OCI-LY7 (cell line): Measurements from ENCODE around the gene EPHA3. TPM values are rescaled to one million over a fixed set of nuclear protein-coding genes. Genes with fewer than 3 reads are reported as not detected.

Experiments used
- BruUV-seq: library from RNA; stranded (reverse); fragments of 400-500 nt; replicated peaks from 2 replicates; lab custom pipeline; 2021; lab: Mats Ljungman, UMichigan
- CTCF ChIA-PET: fragments of 300-600 bp; sonication (Branson Sonifier 250); formaldehyde crosslinking; loops from one replicate; lab custom pipeline; 2022; ENCODE audit warnings: antibody characterized with exemption; ENCODE audit not compliant: unreplicated experiment; lab: Charles Lee
- POLR2A ChIA-PET: fragments of 300-600 bp; sonication (Branson Sonifier 250); formaldehyde crosslinking; loops from one replicate; lab custom pipeline; 2022; ENCODE audit warnings: antibody characterized with exemption; lab: Charles Lee
- DNase-seq: peaks from one replicate; pipeline ENCODE4 v3.0.0-alpha.2; 2015; ENCODE audit warnings: low spot score
- H2AFZ ChIP-seq: fragments of 200-600 bp; sonication (generic), shearing (Covaris generic); 2 replicates; pipeline ENCODE4 v1.6.1; 2014; ENCODE audit warnings: mild to moderate bottlenecking, antibody characterized with exemption, low read length, moderate library complexity
- H3K27ac ChIP-seq: fragments of 200-600 bp; sonication (generic); 2 replicates; pipeline ENCODE4 v1.5.1; 2014; ENCODE audit warnings: mixed run types, low read depth, mild to moderate bottlenecking, moderate library complexity, low read length, inconsistent platforms; ENCODE audit not compliant: poor library complexity, severe bottlenecking
- H3K36me3 ChIP-seq: fragments of 200-600 bp; sonication (generic); 2 replicates; pipeline ENCODE4 v1.6.1; 2014; ENCODE audit warnings: mild to moderate bottlenecking, antibody characterized with exemption, low read length, moderate library complexity, mixed read lengths; ENCODE audit not compliant: insufficient read depth
- H3K4me1 ChIP-seq: fragments of 200-600 bp; sonication (generic); 2 replicates; pipeline ENCODE4 v1.5.1; 2014; ENCODE audit warnings: mild to moderate bottlenecking, low read length; ENCODE audit not compliant: insufficient read depth, poor library complexity, severe bottlenecking
- H3K4me2 ChIP-seq: fragments of 200-600 bp; sonication (generic); 2 replicates; pipeline ENCODE4 v1.6.1; 2014; ENCODE audit warnings: mild to moderate bottlenecking, low read length
- H3K4me3 ChIP-seq: fragments of 200-600 bp; sonication (generic); 2 replicates; pipeline ENCODE4 v1.5.1; 2014; ENCODE audit warnings: mild to moderate bottlenecking, low read depth, low read length; ENCODE audit not compliant: poor library complexity, severe bottlenecking
- H3K79me2 ChIP-seq: fragments of 200-600 bp; sonication (generic); 2 replicates; pipeline ENCODE4 v1.6.1; 2016; ENCODE audit warnings: low read depth, mild to moderate bottlenecking, low read length, moderate library complexity, mixed read lengths; ENCODE audit not compliant: insufficient read depth
- H3K9me2 ChIP-seq: fragments of 200-600 bp; sonication (generic); 2 replicates; pipeline ENCODE4 v1.6.1; 2016; ENCODE audit warnings: mild to moderate bottlenecking, low read length, mixed read lengths; ENCODE audit not compliant: insufficient read depth
- H3K9me3 ChIP-seq: fragments of 200-600 bp; sonication (generic); 2 replicates; pipeline ENCODE4 v1.6.1; 2014; ENCODE audit warnings: mild to moderate bottlenecking, mixed run types, low read length, mixed read lengths
- H4K20me1 ChIP-seq: fragments of 200-600 bp; sonication (generic); 2 replicates; pipeline ENCODE4 v1.6.1; 2014; ENCODE audit warnings: mild to moderate bottlenecking, antibody characterized with exemption, low read length, moderate library complexity, mixed read lengths; ENCODE audit not compliant: insufficient read depth
- CTCF ChIP-seq: fragments of 200-600 bp; sonication (generic); conservative IDR thresholded peaks from 2 replicates; pipeline ENCODE4 v1.5.1; 2014; ENCODE audit warnings: mild to moderate bottlenecking, antibody characterized with exemption, low read length, moderate library complexity, mixed read lengths
- EZH2phosphoT487 ChIP-seq: fragments of 200-600 bp; sonication (generic); IDR thresholded peaks from 2 replicates; pipeline ENCODE4 v1.6.1; 2018; ENCODE audit warnings: low read depth, borderline replicate concordance, mild to moderate bottlenecking, mixed run types, antibody characterized with exemption, low read length, moderate library complexity, mixed read lengths
- intact Hi-C: fragments of 100-400 bp; cut with micrococcal nuclease; formaldehyde crosslinking; loops from one replicate; pipeline ENCODE4 v1.10.0; 2022; ENCODE audit not compliant: unreplicated experiment
- total RNA-seq, 2 experiments: library from RNA; depleted of rRNA in 1 of 2; stranded (reverse); fragments of >200 nt in 1 of 2; shearing (Covaris generic) in 1 of 2; gene quantifications; 2 replicates each; pipeline ENCODE4 v1.2.3, GENCODE V29; 2014 to 2022

The EPHA3 gene
- total RNA-seq, 2 experiments from 2014 or later: not detected

DNA sequence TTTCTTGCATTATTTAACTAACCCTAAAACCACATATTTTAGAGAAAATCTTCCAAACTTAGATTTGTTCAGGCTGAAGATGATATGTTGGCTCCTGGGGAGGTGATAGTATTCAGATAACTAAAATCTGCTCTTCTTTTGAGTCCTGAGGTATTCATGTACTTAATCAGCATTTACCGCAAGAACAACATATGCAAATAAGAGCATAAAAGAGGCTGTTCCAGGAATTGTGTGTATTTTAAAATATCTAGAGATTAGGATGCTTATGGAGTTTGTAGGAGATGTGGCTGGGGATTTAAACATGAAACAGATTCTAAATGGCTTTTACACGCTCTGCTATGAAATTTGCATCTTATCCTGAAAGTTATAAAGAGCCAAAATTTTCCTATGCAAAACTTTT, 298.2 kb downstream of the EPHA3 start:
- H3K4me2 ChIP-seq: no peak overlapping the region
- CTCF ChIA-PET: no interaction called here

DNA sequence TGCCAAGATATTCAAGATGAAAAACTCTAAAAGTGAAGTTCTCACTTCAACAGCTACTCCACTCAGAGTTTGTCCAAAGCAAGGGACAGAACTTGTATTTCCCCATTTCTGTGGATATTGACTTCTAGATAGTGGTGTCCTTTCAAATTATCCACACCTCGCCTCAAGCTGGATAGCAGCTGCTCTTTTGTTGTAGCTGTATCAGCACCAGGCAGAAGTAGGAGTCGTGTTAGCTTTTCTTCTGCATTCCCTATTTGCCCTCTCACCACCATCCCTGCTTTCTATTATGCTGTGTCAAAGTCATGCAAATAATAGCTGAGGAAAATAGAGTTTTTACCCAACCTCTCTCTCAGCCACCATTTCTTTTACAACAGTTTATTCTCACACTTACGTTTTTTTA, 303.8 kb downstream of the EPHA3 start:
- Histone ChIP-seq H4K20me1 (no peaks in the 10 kb centered on the region), H3K4me3 (no peak overlapping the region), H3K79me2 (no peaks in the 10 kb centered on the region), H3K4me1 (no peaks in the 10 kb centered on the region), H3K36me3 (no peaks in the 10 kb centered on the region), H3K9me3 (no peaks in the 10 kb centered on the region), H3K9me2 (no peaks in the 10 kb centered on the region), H3K27ac (no peak overlapping the region), H3K4me2 (no peak overlapping the region), H2AFZ (no peak overlapping the region)
- no peak for DNase-seq
- POLR2A ChIA-PET: interaction anchor here (0.6 kb wide), 1 partner anchor 31 kb away, joined by 3 read pairs; no protein-coding TSS in a partner anchor
- TF ChIP-seq EZH2phosphoT487 (no peak), CTCF (no peak)
- CTCF ChIA-PET: no interaction called here
- no TSS peak for BruUV-seq
- intact Hi-C loops: no loop called here

More for the DNA sequence above, 298.2 kb downstream of the EPHA3 start:
- no peak overlapping the region for H2AFZ ChIP-seq
- no peaks in the 10 kb centered on the region for H3K4me1 ChIP-seq
- DNase-seq: no peak
- H3K4me3 ChIP-seq: no peak overlapping the region
- no peaks in the 10 kb centered on the region for H3K9me2 ChIP-seq
- no peak for TF ChIP-seq CTCF
- TF ChIP-seq EZH2phosphoT487: no peak
- no peaks in the 10 kb centered on the region for H3K9me3 ChIP-seq
- H3K36me3 ChIP-seq: no peaks in the 10 kb centered on the region
- H4K20me1 ChIP-seq: no peaks in the 10 kb centered on the region
- intact Hi-C loops: no loop called here
- H3K79me2 ChIP-seq: no peaks in the 10 kb centered on the region
- H3K27ac ChIP-seq: no peak overlapping the region
- POLR2A ChIA-PET: no interaction called here
- no TSS peak for BruUV-seq

GRCh38 chr3:89414270-89414669, 306.8 kb downstream of the EPHA3 start:
- POLR2A ChIA-PET: no interaction called here
- H3K4me1 ChIP-seq: no peaks in the 10 kb centered on the region
- CTCF ChIA-PET: no interaction called here
- no peaks in the 10 kb centered on the region for H3K79me2 ChIP-seq
- no peak overlapping the region for H3K4me3 ChIP-seq
- no peak for DNase-seq
- no peak overlapping the region for H2AFZ ChIP-seq
- intact Hi-C loops: no loop called here
- no peak overlapping the region for H3K27ac ChIP-seq
- no peaks in the 10 kb centered on the region for H3K9me2 ChIP-seq
- H3K9me3 ChIP-seq: no peaks in the 10 kb centered on the region
- no peaks in the 10 kb centered on the region for H4K20me1 ChIP-seq
- TF ChIP-seq EZH2phosphoT487 (no peak), CTCF (no peak)
- BruUV-seq: no TSS peak
- H3K4me2 ChIP-seq: no peak overlapping the region
- H3K36me3 ChIP-seq: no peaks in the 10 kb centered on the region
